ENCODE measurements around the gene ZNF385D.

The ZNF385D gene

DNA sequence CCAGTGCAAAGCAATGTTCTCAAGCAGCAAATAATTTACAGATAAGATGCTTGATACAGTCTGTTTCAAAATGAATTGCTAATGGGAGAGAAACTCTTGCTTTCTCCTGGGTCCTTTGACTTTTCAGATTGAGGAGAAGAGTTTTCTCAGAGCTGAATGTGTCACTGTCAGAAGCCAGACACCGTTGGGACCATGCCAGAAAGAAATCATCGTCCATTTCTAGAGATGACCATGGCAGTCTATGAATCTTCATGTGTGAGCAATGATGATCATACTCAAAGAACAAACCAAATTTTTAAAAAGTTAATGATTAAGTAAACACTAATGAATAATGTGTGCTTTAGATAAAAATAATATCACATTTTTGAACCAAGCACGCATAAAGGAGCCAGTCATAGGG lies 77.6 kb downstream of the ZNF385D start:
- DNase-seq (ENCODE audit: low spot score): no peak

DNA sequence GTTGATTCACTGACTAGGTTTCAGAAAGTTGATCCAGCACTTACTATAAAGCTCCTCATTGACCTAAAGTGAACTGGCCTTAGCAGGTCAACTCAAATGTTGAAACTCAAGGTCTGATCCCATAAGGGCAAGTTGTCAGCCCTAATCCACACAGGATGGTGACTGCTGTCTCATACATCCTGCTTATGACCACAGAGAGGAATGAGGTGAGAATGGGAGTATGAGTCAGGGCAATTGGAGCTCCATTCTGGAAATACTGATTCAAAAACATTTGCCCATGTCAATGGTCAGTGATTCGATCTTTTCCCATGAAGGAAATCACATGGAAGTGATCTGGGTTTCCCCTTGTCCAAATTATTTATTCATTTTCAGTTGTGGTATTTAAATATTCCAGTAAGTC lies 78.7 kb downstream of the ZNF385D start:
- no peak for DNase-seq (ENCODE audit: low spot score)

DNA sequence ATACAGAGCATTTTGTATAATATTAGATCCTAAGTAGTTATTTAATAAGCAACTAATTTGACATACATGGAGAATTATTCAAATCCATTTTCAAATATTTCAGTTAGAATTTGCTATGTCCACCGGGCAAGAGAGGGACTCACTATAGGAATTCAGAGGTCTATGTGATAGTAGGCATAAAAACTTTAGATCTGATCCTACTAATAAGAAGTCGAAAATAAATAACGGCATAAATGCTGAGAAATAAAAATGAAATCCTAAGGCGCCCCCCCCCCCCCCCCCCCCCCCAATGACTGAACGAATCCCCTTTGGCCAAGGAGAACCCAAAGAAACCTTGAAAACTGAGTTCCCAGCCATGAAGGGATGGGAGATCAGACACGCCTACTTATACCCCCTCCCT lies 80.6 kb downstream of the ZNF385D start:
- DNase-seq (ENCODE audit: low spot score): no peak

DNA sequence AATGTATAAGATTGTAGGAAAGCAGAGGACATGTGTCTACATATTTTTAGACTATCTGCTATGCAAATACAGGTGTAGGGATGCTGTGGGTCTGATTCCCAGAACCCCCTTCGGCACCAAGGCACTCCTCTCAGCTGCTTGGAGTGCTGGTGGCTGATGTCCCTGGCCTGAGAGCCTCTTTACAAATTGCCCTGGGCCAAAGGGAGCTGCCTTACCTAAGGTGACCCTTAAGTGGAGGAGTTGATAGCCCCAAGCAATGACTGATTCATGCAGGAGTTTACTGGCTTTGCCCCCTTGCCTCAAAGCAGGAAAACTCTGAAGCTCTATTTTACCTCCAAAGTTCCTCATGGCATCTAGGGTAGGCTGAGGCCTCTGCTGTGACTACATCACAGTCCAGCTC lies 83.0 kb downstream of the ZNF385D start:
- no peak for DNase-seq (ENCODE audit: low spot score)

DNA sequence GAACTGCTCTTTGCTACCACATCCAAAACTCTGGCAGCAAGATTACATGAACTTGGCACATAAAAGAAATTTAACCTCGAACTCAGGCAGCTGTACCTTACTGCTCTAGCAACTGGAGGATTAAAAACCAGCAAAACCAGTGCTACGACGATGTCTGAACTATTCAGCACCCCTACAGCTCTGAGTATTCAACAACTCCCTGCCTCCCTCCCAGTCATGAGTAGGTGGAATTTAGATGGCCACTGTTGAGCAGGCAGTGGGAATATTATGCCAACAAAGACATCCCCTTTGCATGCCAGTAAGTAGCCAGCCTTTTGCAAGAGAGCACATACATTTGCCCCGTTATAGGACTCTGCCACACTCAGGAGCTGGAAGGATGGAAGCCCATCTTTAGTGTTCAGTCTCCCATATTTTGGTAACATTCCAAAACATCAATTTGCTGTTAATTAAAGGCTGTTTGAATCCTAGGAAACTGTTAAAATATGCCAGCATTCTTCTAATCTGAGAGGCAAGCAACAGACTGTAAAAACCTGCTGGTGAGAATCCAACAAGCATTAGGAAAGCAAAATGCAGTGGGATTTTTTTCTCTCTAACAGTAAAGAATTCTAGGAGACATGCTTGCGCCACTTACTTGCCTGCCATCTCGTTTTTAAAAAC lies 85.4 kb downstream of the ZNF385D start:
- DNase-seq (ENCODE audit: low spot score): no peak

DNA sequence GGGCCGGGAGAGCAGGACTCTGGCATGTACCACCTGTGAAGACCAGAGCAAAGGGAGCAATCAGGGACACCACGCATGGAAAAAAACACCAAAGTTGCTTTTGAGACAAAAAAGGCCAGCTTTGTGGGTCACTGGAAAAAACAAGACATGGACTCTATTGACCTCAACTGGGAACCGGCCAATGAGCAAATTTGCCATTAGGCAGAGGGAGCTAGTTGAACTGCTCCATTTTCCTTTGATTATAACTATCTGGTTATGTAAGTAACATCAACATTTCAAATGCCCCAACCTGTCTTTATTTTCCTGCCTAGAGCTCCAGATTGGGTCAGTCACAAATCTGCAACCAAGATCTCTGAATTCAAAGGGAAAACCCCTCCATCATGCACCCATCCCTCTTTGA lies 86.0 kb downstream of the ZNF385D start:
- no peak for DNase-seq (ENCODE audit: low spot score)

DNA sequence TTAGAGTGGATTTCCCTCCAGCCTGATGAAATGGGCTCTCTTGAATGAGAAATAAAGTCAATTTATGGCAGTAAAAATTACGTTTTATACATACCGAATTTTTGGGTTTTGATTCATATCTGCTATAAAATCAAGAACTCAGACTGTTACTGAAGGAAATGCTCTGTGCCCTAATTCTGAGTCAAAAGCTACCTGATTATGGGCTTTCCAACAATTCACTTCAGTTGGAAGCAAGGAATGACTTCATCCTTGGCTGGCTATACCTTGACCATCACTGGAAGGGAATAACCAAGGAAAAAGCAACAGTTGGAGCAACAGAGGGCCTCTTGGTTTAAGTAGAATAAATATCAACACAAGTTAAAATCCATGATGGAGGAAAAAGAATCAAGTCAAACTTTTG lies 88.6 kb downstream of the ZNF385D start:
- no peak for DNase-seq (ENCODE audit: low spot score)

DNA sequence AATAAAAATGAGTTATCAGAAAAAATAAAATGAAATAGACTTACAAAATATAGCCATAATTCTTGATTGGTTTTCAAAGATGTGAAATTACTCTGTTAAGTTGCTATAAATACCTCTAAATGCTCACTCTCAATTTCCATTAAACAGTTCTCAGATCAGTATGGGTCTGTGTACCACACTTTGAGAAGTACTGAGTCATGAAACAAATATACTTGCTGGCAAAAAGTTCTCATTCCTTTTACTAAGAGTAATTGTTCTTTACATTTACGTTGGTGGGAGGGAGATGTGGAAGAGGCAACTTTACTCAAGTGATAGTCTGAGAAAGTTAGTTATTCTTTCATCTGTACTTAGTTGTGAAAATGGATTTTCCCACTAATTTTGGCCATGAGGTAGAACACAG lies 96.3 kb downstream of the ZNF385D start:
- no peak for DNase-seq (ENCODE audit: low spot score)

DNA sequence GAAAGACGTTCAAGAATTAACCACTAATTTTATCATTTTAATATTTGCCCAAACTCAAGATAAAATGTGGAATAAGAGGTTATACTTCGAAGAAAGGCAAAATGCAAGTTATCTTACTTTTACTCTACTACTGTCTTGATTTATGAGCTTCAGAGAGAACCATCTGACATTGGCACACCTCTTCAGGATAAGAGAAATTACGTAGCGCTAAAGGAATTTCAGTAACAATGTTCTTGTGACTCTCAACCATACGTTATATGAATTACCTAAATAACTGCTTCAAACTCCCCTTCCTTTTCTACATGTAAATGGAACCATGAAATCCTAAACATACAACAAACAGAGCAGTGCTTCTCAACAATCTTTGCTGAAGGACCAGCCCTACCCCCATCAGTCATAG lies 96.8 kb downstream of the ZNF385D start:
- no peak for DNase-seq (ENCODE audit: low spot score)

DNA sequence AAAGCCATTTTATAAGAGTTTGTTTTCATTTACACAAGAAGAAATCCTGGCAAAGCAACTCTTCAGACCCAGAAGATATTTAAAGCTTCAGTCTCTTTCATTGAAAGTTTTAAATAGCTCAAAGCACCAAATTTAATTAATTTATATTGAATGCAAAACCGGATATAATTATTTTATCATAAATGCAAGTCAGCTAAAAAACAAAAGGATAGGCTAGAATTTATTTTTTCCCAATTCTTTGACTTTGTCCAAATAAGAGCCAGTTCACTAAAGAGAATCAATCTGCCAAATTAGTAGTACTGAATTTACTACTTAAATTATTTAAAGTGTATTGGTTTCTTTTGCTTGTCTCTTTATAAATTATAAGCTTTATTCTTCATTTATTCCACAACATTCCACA lies 101.5 kb downstream of the ZNF385D start:
- DNase-seq (ENCODE audit: low spot score): no peak

DNA sequence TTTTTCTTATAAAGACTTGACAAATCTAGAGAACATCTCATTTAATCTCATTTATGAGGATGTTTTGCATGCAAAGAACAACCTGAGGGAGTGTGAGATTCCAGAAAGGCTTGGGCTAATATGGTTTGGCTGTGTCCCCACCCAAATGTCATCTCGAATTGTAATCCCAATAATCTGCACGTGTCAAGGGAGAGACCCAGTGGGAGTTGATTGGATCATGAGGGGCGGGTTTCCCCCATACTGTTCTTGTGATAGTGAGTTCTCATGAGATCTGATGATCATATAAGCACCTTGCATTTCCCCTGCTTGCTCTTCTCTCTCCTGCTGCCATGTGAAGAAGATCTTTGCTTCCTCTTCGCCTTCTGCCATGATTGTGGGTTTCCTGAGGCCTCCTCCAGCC lies 103.0 kb downstream of the ZNF385D start:
- no peak for DNase-seq (ENCODE audit: low spot score)

DNA sequence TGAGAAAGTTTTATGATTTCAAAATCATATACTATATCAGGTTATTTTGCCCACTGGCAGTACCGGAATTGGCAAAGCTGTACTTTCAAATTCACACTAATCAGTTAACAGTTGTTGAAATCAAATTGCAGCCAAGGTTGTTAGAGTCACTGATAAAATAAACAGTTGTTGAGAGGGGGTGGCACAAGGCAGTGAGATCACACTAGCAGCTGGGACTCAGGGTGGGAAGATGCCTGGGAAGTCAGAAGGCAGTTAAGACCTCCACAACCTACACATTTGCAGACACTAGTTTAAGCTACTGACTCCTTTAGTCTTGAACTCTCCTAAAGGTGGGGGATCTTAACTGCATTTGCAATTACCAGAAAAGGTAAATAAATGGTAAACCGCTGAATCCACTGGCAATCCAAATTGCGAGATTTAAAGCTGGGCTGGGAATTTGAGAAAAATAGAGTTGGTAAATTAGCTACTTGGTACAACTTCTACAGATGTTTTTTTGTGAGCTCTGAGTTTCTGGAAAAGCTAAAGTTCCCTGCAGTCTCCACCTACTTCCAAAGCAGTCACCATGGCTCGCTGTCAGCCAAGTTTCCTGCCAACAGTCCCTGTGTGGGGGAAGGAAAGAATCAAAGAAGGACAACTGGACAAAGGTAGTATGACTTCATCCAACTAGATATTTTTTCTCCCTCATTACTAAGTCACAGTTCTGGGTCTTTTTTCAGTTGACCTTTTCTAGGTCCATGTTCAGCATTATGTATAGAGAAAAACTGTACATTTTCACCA lies 105.7 kb downstream of the ZNF385D start:
- DNase-seq (ENCODE audit: low spot score): no peak

DNA sequence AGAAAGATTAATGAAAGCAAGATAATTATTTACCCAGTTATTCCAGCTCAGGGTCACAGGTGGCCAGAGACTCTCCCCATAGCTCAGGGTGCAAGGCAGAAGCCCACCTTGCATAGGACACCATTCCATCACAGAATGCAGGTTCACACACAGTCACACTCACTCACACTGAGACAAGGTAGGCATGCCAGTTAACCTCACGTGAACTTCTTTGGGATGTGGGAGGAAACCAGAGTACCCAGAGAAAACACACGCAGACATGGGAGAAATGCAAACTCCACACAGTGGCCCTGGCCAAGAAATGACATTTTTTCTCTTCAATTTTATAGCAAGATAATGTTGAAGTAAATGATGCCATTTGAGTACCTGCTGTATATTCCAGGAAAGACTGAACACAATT lies 106.7 kb downstream of the ZNF385D start:
- no peak for DNase-seq (ENCODE audit: low spot score)

DNA sequence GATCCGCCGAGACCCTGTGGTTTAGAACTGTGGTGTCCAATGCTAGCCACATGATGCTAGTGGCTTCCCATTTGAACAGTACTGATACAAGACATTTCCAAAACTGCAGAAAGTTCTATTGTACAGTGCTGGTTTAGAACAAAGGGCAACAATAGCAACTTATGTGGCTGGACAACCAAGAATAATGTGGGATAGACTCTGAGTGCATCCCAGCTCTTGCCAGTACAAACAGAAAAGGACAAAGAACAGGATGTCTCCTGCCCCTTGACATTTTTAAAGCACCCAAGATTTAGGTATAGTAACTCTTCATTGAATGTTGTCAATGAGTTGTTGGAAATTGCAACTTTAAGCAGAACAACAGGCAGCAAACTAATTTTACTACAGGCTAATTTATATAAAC lies 107.3 kb downstream of the ZNF385D start:
- DNase-seq (ENCODE audit: low spot score): no peak

DNA sequence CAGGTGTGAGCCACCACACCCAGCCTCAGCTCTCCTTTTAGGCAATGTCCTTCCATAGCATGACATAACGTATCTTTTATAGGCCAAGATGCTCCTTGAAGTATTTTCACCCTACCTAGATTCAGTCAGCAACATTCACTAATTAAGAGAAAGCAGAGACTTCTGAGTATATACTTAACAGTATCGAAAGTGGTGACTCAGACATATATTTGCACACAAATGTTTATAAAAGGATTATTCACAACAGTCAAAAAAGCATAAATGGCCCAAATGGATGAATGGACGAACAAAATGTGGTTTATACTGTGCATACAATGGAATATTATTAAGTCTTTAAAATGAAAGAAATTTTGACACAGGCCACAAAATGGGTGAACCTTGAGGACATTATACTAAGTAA lies 108.6 kb downstream of the ZNF385D start:
- no peak for DNase-seq (ENCODE audit: low spot score)

DNA sequence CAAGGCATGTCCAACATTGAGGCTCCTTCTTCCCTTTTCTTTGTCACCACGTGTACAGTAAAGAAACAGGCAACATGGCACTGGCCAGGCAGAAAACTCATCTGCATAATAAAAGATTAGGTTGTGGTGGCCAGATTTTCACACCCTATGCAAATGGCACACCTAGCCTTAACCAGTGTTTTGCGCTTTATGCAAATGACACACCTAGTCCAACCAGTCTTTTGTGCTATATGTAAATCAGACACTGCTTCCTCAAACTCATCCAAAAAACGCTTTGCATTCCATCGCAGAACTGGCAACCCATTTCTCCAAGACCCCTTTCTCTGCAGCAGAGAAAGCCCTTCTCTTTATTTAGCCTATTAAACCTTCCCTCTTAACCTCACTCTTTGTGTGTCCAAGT lies 109.1 kb downstream of the ZNF385D start:
- DNase-seq (ENCODE audit: low spot score): no peak

DNA sequence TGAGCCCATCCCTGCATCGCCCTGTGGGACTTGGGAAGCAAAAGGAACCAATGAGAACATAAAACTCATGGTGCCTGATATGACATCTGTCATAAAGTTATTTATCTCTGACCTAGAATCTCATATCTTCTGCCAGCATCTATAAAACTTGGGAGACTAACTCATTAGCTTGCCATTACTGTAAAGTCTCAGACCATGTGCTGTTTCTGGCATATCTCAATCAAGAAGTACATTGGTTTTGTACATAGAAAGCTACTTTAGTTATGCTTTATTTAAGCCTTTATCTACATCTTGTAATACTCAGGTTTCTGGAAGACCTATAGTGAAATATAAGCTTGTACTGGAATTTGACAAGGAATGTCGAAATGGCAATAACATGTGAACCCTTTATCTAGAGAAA lies 112.5 kb downstream of the ZNF385D start:
- no peak for DNase-seq (ENCODE audit: low spot score)

DNA sequence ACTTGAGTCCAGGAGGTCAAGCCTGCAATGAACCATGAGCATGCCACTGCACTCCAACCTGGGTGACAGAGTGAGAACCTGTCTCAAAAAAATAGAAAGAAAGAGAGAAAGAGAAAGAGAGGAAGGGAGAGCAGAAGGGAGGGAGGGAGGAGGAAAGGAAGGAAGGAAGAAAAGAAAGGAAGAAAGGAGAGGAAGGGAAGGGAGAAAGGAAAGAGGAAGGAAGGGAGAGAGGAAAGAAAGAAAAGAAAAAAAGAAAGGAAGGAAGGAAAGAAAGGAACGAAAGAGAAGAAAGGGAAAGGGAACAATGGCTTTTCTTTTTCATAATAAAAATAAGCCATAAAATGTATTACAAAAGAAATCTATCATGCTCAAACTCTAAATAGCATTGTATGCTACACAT lies 116.9 kb downstream of the ZNF385D start:
- no peak for DNase-seq (ENCODE audit: low spot score)

DNA sequence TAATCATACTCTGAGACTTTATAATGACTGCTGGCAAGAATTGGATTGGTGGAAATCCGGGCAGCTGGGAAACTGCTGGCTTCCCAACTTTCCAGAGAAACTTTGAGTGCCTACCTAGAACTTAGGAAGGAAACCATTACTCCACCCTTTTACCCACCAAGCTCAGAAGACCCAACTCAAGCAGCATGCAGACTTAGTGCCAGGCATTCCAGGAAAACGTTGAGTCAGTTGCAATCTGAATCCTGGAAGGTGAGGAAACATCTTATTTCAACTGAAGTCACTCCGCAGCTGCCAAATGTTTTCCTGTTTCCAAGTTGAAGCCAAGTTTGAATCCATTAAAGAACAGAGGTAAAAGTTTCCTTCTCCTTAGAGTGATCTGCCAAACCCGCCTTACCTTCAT lies 126.5 kb downstream of the ZNF385D start:
- DNase-seq (ENCODE audit: low spot score): no peak

DNA sequence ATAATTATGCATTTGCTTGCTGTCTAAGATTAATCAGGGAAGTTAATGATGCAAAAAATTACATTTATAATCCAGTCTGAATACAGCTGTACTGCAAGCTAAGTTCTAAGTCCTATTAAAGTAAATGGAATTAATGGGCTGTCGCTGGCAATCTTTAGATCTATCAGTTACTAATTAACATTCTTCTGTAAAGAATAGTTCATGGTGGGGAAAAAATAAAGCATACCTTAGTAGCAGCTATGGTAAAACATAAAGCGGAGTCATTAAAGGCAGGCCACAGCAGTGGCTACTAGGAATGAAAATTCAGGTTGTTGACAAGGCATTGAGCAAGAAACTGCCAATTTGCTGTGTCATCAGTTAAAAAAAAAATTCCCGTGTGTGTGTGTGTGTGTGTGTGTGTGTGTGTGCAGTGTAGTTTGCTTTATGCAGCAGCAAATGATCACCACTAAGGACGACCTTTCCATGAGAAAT lies 129.8 kb downstream of the ZNF385D start:
- DNase-seq (ENCODE audit: low spot score): no peak

DNA sequence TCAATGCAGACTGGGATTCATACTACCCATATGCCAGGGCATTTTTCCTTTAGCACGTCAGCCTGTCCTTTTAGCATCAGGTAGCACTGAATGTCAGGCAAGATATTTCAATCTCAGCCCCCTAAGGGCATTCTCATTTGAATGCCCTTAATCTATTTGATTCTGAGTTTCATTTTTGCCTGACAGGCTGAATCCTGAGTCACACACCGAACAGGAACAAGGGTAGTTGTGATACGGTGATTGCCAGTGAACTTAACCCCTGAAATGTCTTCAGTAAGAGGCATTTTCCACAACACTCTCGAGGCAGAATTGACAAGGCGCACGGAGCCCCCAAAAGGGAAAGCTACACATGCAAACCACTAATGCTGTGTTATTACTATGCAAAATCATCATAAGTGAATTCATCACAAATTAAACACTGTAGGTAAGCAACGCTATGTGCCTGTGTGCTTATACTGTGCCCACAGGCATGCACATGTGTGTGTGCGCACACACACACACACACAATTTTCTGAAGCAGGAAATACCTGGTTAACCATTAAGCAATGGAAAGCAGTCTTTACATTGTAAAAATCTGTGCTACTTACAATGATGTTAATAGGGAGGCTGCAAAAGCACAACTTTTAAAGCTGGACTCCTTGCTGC lies 130.4 kb downstream of the ZNF385D start:
- no peak for DNase-seq (ENCODE audit: low spot score)

DNA sequence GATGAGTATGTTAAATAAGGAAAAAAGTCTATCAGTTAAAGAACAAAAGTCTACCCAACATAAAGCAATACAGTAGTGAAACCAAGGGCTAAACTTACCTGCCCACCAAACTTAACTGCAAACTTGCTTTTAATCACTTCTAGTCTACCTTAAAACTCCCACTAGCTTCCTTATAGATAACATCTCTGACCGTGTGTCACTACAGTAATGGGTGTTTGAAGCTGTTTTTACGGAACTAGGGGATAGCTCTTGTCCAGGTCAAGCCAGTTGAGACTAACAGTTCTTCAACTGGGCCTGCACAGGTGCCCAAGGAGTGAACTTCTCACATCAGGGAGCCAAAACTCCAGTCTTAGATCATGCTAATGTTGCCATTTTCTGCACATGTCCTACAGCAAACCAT lies 132.3 kb downstream of the ZNF385D start:
- DNase-seq (ENCODE audit: low spot score): no peak

DNA sequence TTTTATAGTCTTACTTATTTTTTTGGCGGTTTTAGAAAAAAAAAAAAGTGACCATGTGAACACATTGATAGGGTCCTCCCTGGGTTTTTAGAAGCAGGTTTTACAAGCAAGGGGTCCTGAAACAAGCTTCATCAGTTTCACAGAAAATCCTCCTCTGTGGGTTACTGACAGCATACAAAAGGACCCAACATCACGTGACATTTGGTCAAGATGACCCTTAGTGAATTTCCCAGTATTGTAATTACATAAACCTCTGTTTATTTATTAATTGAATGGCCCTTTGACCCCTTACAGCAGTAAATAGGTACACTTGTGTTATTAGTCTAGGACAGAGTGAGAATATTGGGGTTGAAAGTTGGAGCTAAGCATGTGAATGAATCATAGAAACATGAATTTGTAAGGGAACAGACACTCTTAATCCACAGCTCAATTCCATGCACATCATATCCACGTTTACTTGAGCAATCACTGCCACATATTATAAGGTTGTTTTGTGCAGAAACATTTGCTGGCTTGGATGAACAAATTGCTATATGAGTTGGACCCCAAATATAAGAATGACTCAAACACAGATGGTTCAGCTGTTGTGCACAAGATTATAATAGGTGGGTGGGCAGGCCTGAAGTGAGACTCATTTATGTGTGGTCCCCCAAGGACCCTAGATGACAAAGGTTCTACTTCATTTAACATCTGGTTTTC lies 137.5 kb downstream of the ZNF385D start:
- no peak for DNase-seq (ENCODE audit: low spot score)
